ENCODE data around the gene STMP1. TPM values are rescaled to one million over a fixed set of nuclear protein-coding genes. Genes with fewer than 3 reads are reported as not detected.

The STMP1 gene
- total RNA-seq, 1 experiment from 2014 or later = 77.0 TPM

- Histone ChIP-seq H3K4me1 (replicated peaks; ENCODE audit: insufficient read depth) (peaks cover 30% of the 10 kb centered on the region), H3K36me3 (ENCODE audit: low read depth) (no peaks in the 10 kb centered on the region), H3K9me2 (ENCODE audit: insufficient read depth) (no peaks in the 10 kb centered on the region), H3K9me3 (ENCODE audit: insufficient read depth, low read depth) (no peaks in the 10 kb centered on the region), H3F3A (ENCODE audit: insufficient read depth, low read depth) (peaks cover 24% of the 10 kb centered on the region), H4K20me1 (ENCODE audit: insufficient read depth) (no peaks in the 10 kb centered on the region), H2AFZ (no peak overlapping the region), H3K4me3 (no peak overlapping the region), H3K4me2 (peak overlapping the region; percentile 77), H3K27me3 (ENCODE audit: insufficient read depth, low read depth) (no peaks in the 10 kb centered on the region), H3K27ac (peak overlapping the region; percentile 93), H3K79me2 (ENCODE audit: low read depth) (no peaks in the 10 kb centered on the region)
- BruUV-seq (replicated peaks) = no TSS peak
- POLR2A ChIA-PET (ENCODE audit: unreplicated experiment) = interaction anchor here (0.6 kb wide), 1 partner anchor 9 kb away, joined by 4 read pairs; no protein-coding TSS in a partner anchor
- TF ChIP-seq, protein P1, sequence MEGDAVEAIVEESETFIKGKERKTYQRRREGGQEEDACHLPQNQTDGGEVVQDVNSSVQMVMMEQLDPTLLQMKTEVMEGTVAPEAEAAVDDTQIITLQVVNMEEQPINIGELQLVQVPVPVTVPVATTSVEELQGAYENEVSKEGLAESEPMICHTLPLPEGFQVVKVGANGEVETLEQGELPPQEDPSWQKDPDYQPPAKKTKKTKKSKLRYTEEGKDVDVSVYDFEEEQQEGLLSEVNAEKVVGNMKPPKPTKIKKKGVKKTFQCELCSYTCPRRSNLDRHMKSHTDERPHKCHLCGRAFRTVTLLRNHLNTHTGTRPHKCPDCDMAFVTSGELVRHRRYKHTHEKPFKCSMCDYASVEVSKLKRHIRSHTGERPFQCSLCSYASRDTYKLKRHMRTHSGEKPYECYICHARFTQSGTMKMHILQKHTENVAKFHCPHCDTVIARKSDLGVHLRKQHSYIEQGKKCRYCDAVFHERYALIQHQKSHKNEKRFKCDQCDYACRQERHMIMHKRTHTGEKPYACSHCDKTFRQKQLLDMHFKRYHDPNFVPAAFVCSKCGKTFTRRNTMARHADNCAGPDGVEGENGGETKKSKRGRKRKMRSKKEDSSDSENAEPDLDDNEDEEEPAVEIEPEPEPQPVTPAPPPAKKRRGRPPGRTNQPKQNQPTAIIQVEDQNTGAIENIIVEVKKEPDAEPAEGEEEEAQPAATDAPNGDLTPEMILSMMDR (conservative IDR thresholded peaks at IDR 0.05) = no peak
- no peak for TF ChIP-seq EZH2 (IDR thresholded peaks at IDR 0.05; ENCODE audit: low read depth)
- CTCF ChIA-PET = no interaction called here
- intact Hi-C loops (cut with micrococcal nuclease; ENCODE audit: unreplicated experiment) = loop anchor here (2.0 kb wide), 1 partner anchor 27 kb away; no protein-coding TSS in a partner anchor
- no peak for DNase-seq
Measured at GRCh38 chr7:135706038-135706742, 43.9 kb downstream of the STMP1 start.

GRCh38 chr7:135706858-135707569, 44.7 kb downstream of the STMP1 start:
- H3F3A ChIP-seq (ENCODE audit: insufficient read depth, low read depth) = peaks cover 24% of the 10 kb centered on the region
- H3K27ac ChIP-seq = peak overlapping the region; percentile 93
- peak overlapping the region; percentile 77 for H3K4me2 ChIP-seq
- DNase-seq = peak; percentile 25 to 97
- H3K9me2 ChIP-seq (ENCODE audit: insufficient read depth) = no peaks in the 10 kb centered on the region
- no peaks in the 10 kb centered on the region for H3K36me3 ChIP-seq (ENCODE audit: low read depth)
- ChIA-PET POLR2A (ENCODE audit: unreplicated experiment) (interaction anchor here (0.7 kb wide), 1 partner anchor 38 kb away, joined by 8 read pairs; no protein-coding TSS in a partner anchor), CTCF (interaction anchor here (0.5 kb wide), 1 partner anchor 302 kb away, joined by 3 read pairs; no protein-coding TSS in a partner anchor)
- no peaks in the 10 kb centered on the region for H3K79me2 ChIP-seq (ENCODE audit: low read depth)
- intact Hi-C loops (cut with micrococcal nuclease; ENCODE audit: unreplicated experiment) = loop anchor here (2.0 kb wide), 1 partner anchor 28 kb away; no protein-coding TSS in a partner anchor
- peak overlapping the region; percentile 70 for H2AFZ ChIP-seq
- BruUV-seq (replicated peaks) = no TSS peak
- H4K20me1 ChIP-seq (ENCODE audit: insufficient read depth) = no peaks in the 10 kb centered on the region
- TF ChIP-seq, protein P1 (conservative IDR thresholded peaks at IDR 0.05) = 0 out of 2 replicates have a peak, but pooled peaks have one; percentile 15
- no peak for TF ChIP-seq EZH2 (IDR thresholded peaks at IDR 0.05; ENCODE audit: low read depth)
- H3K4me1 ChIP-seq (replicated peaks; ENCODE audit: insufficient read depth) = peaks cover 30% of the 10 kb centered on the region
- H3K4me3 ChIP-seq = peak overlapping the region; percentile 35; the same call in 1 of the 2 replicates
- H3K9me3 ChIP-seq (ENCODE audit: insufficient read depth, low read depth) = no peaks in the 10 kb centered on the region
- no peaks in the 10 kb centered on the region for H3K27me3 ChIP-seq (ENCODE audit: insufficient read depth, low read depth)

DNA sequence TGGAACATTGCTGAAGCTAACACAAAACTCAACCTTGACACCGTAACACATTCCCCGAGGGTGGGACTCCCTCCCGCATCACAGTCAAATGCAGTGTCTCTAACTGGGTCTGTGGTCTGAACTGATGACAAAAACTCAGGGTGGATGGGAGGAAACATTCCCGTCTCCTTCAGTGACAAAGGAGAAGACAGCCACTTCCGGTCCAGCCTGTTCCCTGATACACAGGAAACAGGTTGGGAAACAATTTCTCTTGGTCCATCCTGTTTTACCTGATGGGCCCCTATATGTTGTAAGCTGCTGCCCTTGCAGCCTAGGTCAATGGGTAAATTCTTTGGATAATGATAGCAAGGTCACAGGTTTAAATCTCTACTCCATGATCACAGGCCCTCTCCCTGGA, 45.3 kb downstream of the STMP1 start:
- H2AFZ ChIP-seq = peak overlapping the region; percentile 70
- H3K79me2 ChIP-seq (ENCODE audit: low read depth) = no peaks in the 10 kb centered on the region
- peak overlapping the region; percentile 93 for H3K27ac ChIP-seq
- intact Hi-C loops (cut with micrococcal nuclease; ENCODE audit: unreplicated experiment) = loop anchor here (2.0 kb wide), 1 partner anchor 29 kb away; no protein-coding TSS in a partner anchor
- no peaks in the 10 kb centered on the region for H3K36me3 ChIP-seq (ENCODE audit: low read depth)
- peaks cover 30% of the 10 kb centered on the region for H3K4me1 ChIP-seq (replicated peaks; ENCODE audit: insufficient read depth)
- peak overlapping the region; percentile 77 for H3K4me2 ChIP-seq
- H3F3A ChIP-seq (ENCODE audit: insufficient read depth, low read depth) = peaks cover 24% of the 10 kb centered on the region
- BruUV-seq (replicated peaks) = no TSS peak
- no peaks in the 10 kb centered on the region for H3K9me3 ChIP-seq (ENCODE audit: insufficient read depth, low read depth)
- ChIA-PET CTCF (interaction anchor here (0.5 kb wide), 1 partner anchor 302 kb away, joined by 3 read pairs; no protein-coding TSS in a partner anchor), POLR2A (ENCODE audit: unreplicated experiment) (interaction anchor here (0.7 kb wide), 1 partner anchor 37 kb away, joined by 8 read pairs; no protein-coding TSS in a partner anchor)
- peak; percentile 52 to 87 for DNase-seq
- peak overlapping the region; percentile 35; the same call in 1 of the 2 replicates for H3K4me3 ChIP-seq
- TF ChIP-seq EZH2 (IDR thresholded peaks at IDR 0.05; ENCODE audit: low read depth) = no peak
- TF ChIP-seq, protein P1 (conservative IDR thresholded peaks at IDR 0.05) = no peak
- H3K9me2 ChIP-seq (ENCODE audit: insufficient read depth) = no peaks in the 10 kb centered on the region
- no peaks in the 10 kb centered on the region for H3K27me3 ChIP-seq (ENCODE audit: insufficient read depth, low read depth)
- H4K20me1 ChIP-seq (ENCODE audit: insufficient read depth) = no peaks in the 10 kb centered on the region

Measured in PC-9 (cell line).